IMR-90 (cell line): Measurements from ENCODE around the gene RIOK2. TPM values are rescaled to one million over a fixed set of nuclear protein-coding genes. Genes with fewer than 3 reads are reported as not detected.

Experiments used
- ATAC-seq: fragments of 200-7000 bp; cut with Tn5 transposase; 2 replicates; pipeline ENCODE4 v1.9.1; 2020; ENCODE audit warnings: low read depth, mild to moderate bottlenecking, moderate library complexity
- BruUV-seq: library from RNA; stranded (reverse); fragments of 400-500 nt; replicated peaks from 2 replicates; lab custom pipeline; 2021; lab: Mats Ljungman, UMichigan
- CTCF ChIA-PET: fragments of 300-600 bp; formaldehyde crosslinking; extraction: SDS; loops from one replicate; lab custom pipeline; 2021; ENCODE audit warnings: antibody characterized with exemption; lab: Yijun Ruan, JAX
- POLR2A ChIA-PET: fragments of 300-600 bp; sonication (Branson Sonifier 250); formaldehyde crosslinking; loops from one replicate; lab custom pipeline; 2022; ENCODE audit warnings: antibody characterized with exemption; ENCODE audit not compliant: unreplicated experiment; lab: Charles Lee
- DNase-seq: peaks from one replicate; pipeline ENCODE4 v3.0.0; 2013
- H2AFZ ChIP-seq: replicated peaks from 2 replicates; pipeline ENCODE3; 2013; ENCODE audit warnings: low read length, mild to moderate bottlenecking; ENCODE audit not compliant: poor library complexity
- H2AK5ac ChIP-seq: 2 replicates; pipeline ENCODE4 v1.6.1; 2013; ENCODE audit warnings: low read depth, low read length, inconsistent platforms
- H2AK9ac ChIP-seq: replicated peaks from 2 replicates; pipeline ENCODE3; 2013; ENCODE audit warnings: mild to moderate bottlenecking, low read depth, low read length, moderate library complexity; ENCODE audit not compliant: poor library complexity
- H2BK120ac ChIP-seq: 2 replicates; pipeline ENCODE4 v1.6.1; 2013; ENCODE audit warnings: low read depth, low read length, inconsistent platforms
- H2BK15ac ChIP-seq: 3 replicates; pipeline ENCODE4 v1.6.1; 2013; ENCODE audit warnings: low read depth, low read length, inconsistent platforms
- H2BK20ac ChIP-seq: 2 replicates; pipeline ENCODE4 v1.6.1; 2013; ENCODE audit warnings: low read depth, mild to moderate bottlenecking, inconsistent platforms, low read length, moderate library complexity
- H2BK5ac ChIP-seq: 2 replicates; pipeline ENCODE4 v1.6.1; 2013; ENCODE audit warnings: mild to moderate bottlenecking, low read depth, low read length, inconsistent platforms; ENCODE audit not compliant: poor library complexity, severe bottlenecking
- H3K14ac ChIP-seq: replicated peaks from 2 replicates; pipeline ENCODE4 v1.6.1; 2013; ENCODE audit warnings: low read depth, low read length, inconsistent platforms
- H3K18ac ChIP-seq: 2 replicates; pipeline ENCODE4 v1.6.1; 2013; ENCODE audit warnings: low read depth, low read length, control low read depth
- H3K23ac ChIP-seq: 2 replicates; pipeline ENCODE4 v1.6.1; 2013; ENCODE audit warnings: low read depth, low read length, inconsistent platforms
- H3K27ac ChIP-seq: 2 replicates; pipeline ENCODE4 v1.5.1; 2013; ENCODE audit warnings: mild to moderate bottlenecking, control low read depth, low read length; ENCODE audit not compliant: insufficient read depth
- H3K27me3 ChIP-seq: 2 replicates; pipeline ENCODE4 v1.6.1; 2013; ENCODE audit warnings: low read length; ENCODE audit not compliant: control insufficient read depth, insufficient read depth
- H3K36me3 ChIP-seq: 2 replicates; pipeline ENCODE4 v1.6.1; 2013; ENCODE audit warnings: low read length, mixed read lengths; ENCODE audit not compliant: control insufficient read depth, insufficient read depth
- H3K4ac ChIP-seq: 2 replicates; pipeline ENCODE4 v1.6.1; 2013; ENCODE audit warnings: low read depth, low read length, inconsistent platforms
- H3K4me1 ChIP-seq: 2 replicates; pipeline ENCODE4 v1.6.1; 2013; ENCODE audit warnings: low read length, mixed read lengths; ENCODE audit not compliant: control insufficient read depth, insufficient read depth
- H3K4me2 ChIP-seq: 2 replicates; pipeline ENCODE4 v1.6.1; 2013; ENCODE audit warnings: low read depth, mild to moderate bottlenecking, control low read depth, low read length, moderate library complexity
- H3K4me3 ChIP-seq: 2 replicates; pipeline ENCODE4 v1.5.1; 2013; ENCODE audit warnings: low read depth, mild to moderate bottlenecking, control low read depth, low read length, moderate library complexity; ENCODE audit not compliant: insufficient read depth
- H3K56ac ChIP-seq: 2 replicates; pipeline ENCODE4 v1.6.1; 2013; ENCODE audit warnings: low read length, inconsistent platforms; ENCODE audit not compliant: insufficient read depth; ENCODE audit errors: extremely low read depth
- H3K79me1 ChIP-seq, 2 experiments: 2 replicates each; pipeline ENCODE4 v1.6.1; 2013; ENCODE audit warnings: low read length in 2 of 2, inconsistent platforms in 1 of 2, low read depth in 1 of 2
- H3K9ac ChIP-seq: 2 replicates; pipeline ENCODE4 v1.6.1; 2013; ENCODE audit warnings: low read depth, low read length, control low read depth
- H3K9me1 ChIP-seq: 2 replicates; pipeline ENCODE4 v1.6.1; 2013; ENCODE audit warnings: low read length, inconsistent platforms; ENCODE audit not compliant: insufficient read depth
- H3K9me3 ChIP-seq: 2 replicates; pipeline ENCODE4 v1.6.1; 2013; ENCODE audit warnings: low read length; ENCODE audit not compliant: control insufficient read depth, insufficient read depth
- H4K20me1 ChIP-seq: 2 replicates; pipeline ENCODE4 v1.6.1; 2013; ENCODE audit warnings: low read length, inconsistent platforms; ENCODE audit not compliant: insufficient read depth
- H4K5ac ChIP-seq: 2 replicates; pipeline ENCODE4 v1.6.1; 2013; ENCODE audit warnings: mild to moderate bottlenecking, low read depth, low read length, control low read depth
- H4K8ac ChIP-seq, 2 experiments: 2 replicates each; pipeline ENCODE4 v1.6.1; 2013; ENCODE audit warnings: low read depth in 2 of 2, low read length in 2 of 2, control low read depth in 1 of 2, inconsistent platforms in 1 of 2
- H4K91ac ChIP-seq: 2 replicates; pipeline ENCODE4 v1.6.1; 2013; ENCODE audit warnings: low read depth, low read length, inconsistent platforms; ENCODE audit not compliant: insufficient read depth
- ELK1 ChIP-seq: fragments of 150-350 bp; IDR thresholded peaks from 2 replicates; pipeline ENCODE4 v1.6.1; 2016; ENCODE audit warnings: low read depth, mild to moderate bottlenecking, low read length, moderate library complexity, borderline replicate concordance
- MAZ ChIP-seq: IDR thresholded peaks from 2 replicates; pipeline ENCODE4 v1.6.1; 2012; ENCODE audit warnings: low read depth, mild to moderate bottlenecking, low read length, improper control_type of control experiment, moderate library complexity, borderline replicate concordance
- POLR2A ChIP-seq: IDR thresholded peaks from 2 replicates; pipeline ENCODE4 v1.6.1; 2012; ENCODE audit warnings: mild to moderate bottlenecking, low read depth, low read length
- RAD21 ChIP-seq: IDR thresholded peaks from 2 replicates; pipeline ENCODE4 v1.6.1; 2012; ENCODE audit warnings: low read length, improper control_type of control experiment
- RFX5 ChIP-seq: IDR thresholded peaks from 2 replicates; pipeline ENCODE4 v1.8.0; 2012; ENCODE audit warnings: low read depth, mild to moderate bottlenecking, low read length, moderate library complexity
- whole genome bisulfite sequencing, 2 experiments: methylation state at CpG; one replicate each; pipeline versions ENCODE4 v1.1.5 to v1.1.7; 2013; ENCODE audit warnings: missing lambda C conversion rate in 2 of 2; ENCODE audit not compliant: insufficient read length in 1 of 2; ENCODE audit errors: extremely low coverage in 2 of 2; 5-methylcytosine and 5-hydroxymethylcytosine counted together
- dilution Hi-C: fragments of 300-500 bp; cut with HindIII; formaldehyde crosslinking; loops from one replicate; pipeline ENCODE4 v1.14.3; 2018; ENCODE audit warnings: low sequenced_read_pairs; ENCODE audit not compliant: unreplicated experiment
- in situ Hi-C: fragments of 300-500 bp; cut with MboI; formaldehyde crosslinking; loops from 3 replicates; pipeline ENCODE4 v1.14.3; 2019; ENCODE audit warnings: low sequenced_read_pairs, inconsistent platforms, mixed read lengths
- intact Hi-C: fragments of 100-400 bp; cut with micrococcal nuclease; formaldehyde crosslinking; loops from 2 replicates; pipeline ENCODE4 v1.10.0; 2022
- polyA plus RNA-seq, 3 experiments: library from polyadenylated mRNA; depleted of rRNA; stranded (reverse); fragments of >200 nt; gene quantifications; 2 replicates each; pipeline ENCODE4 v1.2.3, GENCODE V29; 2012; ENCODE audit warnings: low replicate concordance in 1 of 3
- total RNA-seq: library from RNA; depleted of rRNA; stranded (reverse); fragments of >200 nt; gene quantifications from 2 replicates; pipeline ENCODE4 v1.2.3, GENCODE V29; 2012

RIOK2 gene
- total and polyA plus RNA-seq, 2 of the 4 experiments (the other 2 are of a cell fraction), result 10.7 to 17.7 TPM

DNA sequence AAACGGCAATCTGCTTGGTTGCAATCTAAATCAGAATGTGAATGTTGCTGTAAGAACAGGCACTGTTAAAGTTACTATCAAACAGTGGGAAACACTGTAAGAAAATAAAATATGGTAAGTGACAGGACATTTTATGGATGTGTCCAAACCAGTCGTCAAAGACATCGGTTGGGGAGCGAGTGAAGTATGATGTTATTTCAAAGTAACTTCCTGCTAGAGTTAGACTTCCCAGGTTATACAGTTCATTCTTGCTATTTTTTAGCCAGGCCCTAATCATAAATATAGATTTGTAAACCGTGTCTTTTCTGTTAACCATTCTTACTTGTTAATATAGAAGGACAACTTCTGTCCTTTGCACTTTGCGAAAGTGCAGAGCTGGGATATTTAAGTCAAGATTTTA, 70.8 kb downstream of the RIOK2 start:
- no peak overlapping the region for H2BK5ac ChIP-seq
- no peak overlapping the region for H2AK9ac ChIP-seq
- no peak overlapping the region for H4K5ac ChIP-seq
- H3K9me1 ChIP-seq, result no peaks in the 10 kb centered on the region
- no peak overlapping the region for H2AFZ ChIP-seq
- H3K4ac ChIP-seq, result no peak overlapping the region
- peaks cover 33% of the 10 kb centered on the region for H3K27me3 ChIP-seq
- H2BK15ac ChIP-seq, result no peak overlapping the region
- dilution Hi-C loops (no loop called here), intact Hi-C loops (no loop called here), in situ Hi-C loops (no loop called here)
- no peak overlapping the region for H4K91ac ChIP-seq
- H3K14ac ChIP-seq, result no peak overlapping the region
- H3K4me1 ChIP-seq, result no peaks in the 10 kb centered on the region
- TF ChIP-seq MAZ (no peak), ELK1 (no peak), RFX5 (no peak), POLR2A (no peak), RAD21 (no peak)
- no peak overlapping the region for H4K8ac ChIP-seq
- H3K56ac ChIP-seq, result no peak overlapping the region
- ChIA-PET POLR2A (no interaction called here), CTCF (no interaction called here)
- no peak overlapping the region for H3K4me2 ChIP-seq
- WGBS, 2 experiments, result no CpG with 5 or more reads among the region's 6 CpGs
- H3K36me3 ChIP-seq, result no peaks in the 10 kb centered on the region
- no peak for DNase-seq
- H2BK120ac ChIP-seq, result no peak overlapping the region
- H3K27ac ChIP-seq, result no peak overlapping the region
- H4K20me1 ChIP-seq, result no peaks in the 10 kb centered on the region
- no peak overlapping the region for H3K9ac ChIP-seq
- no peaks in the 10 kb centered on the region for H3K79me1 ChIP-seq
- H2BK20ac ChIP-seq, result no peak overlapping the region
- no peak overlapping the region for H3K4me3 ChIP-seq
- no peak overlapping the region for H3K23ac ChIP-seq
- no peaks in the 10 kb centered on the region for H3K9me3 ChIP-seq
- H3K18ac ChIP-seq, result no peak overlapping the region
- H2AK5ac ChIP-seq, result no peak overlapping the region
- no peak for ATAC-seq
- BruUV-seq, result no TSS peak
